HG03457 (cell line): Measurements from ENCODE around the gene PKLR.
A peak's percentile ranks its signal among the peaks of the same experiment; 100 is the strongest.
"Not testable (repeated sequence)": the region's sequence is repeated elsewhere in the genome, so short reads cannot be mapped to it uniquely, and the experiment has no call there.

Experiments used
- ATAC-seq: cut with Tn5 transposase; IDR thresholded peaks from one replicate; pipeline ENCODE4 v1.9.1; 2021; ENCODE audit warnings: moderate number of reproducible peaks; ENCODE audit not compliant: unreplicated experiment

Gene PKLR

GRCh38 chr1:155301342-155301841 lies at the start of gene PKLR:
Gene PKLR, minus strand, starts transcription at chr1:155301438. Its CDS starts 43 bp downstream, at chr1:155301395.
- no peak for ATAC-seq

GRCh38 chr1:155342842-155343241 lies 41.6 kb upstream of the PKLR start:
- ATAC-seq, result no peak

GRCh38 chr1:155339515-155340097 lies 38.4 kb upstream of the PKLR start:
- ATAC-seq, result no peak

- ATAC-seq, result no peak
Observed at GRCh38 chr1:155334962-155335361, 33.7 kb upstream of the PKLR start.

- ATAC-seq, result no peak
Observed at GRCh38 chr1:155329980-155330598, 28.9 kb upstream of the PKLR start.

- ATAC-seq, result not testable (repeated sequence)
Observed at GRCh38 chr1:155328856-155329255, 27.6 kb upstream of the PKLR start.

- ATAC-seq, result no peak
Observed at GRCh38 chr1:155327981-155328380, 26.7 kb upstream of the PKLR start.

GRCh38 chr1:155326631-155327037 lies 25.4 kb upstream of the PKLR start:
- no peak for ATAC-seq

- no peak for ATAC-seq
Observed at GRCh38 chr1:155326020-155326526, 24.8 kb upstream of the PKLR start.

- ATAC-seq, result no peak
Observed at GRCh38 chr1:155325603-155325893, 24.3 kb upstream of the PKLR start.

- ATAC-seq, result no peak
Observed at GRCh38 chr1:155324717-155325602, 23.7 kb upstream of the PKLR start.

- peak; percentile 37 for ATAC-seq
Observed at GRCh38 chr1:155324037-155324716, 22.9 kb upstream of the PKLR start.

GRCh38 chr1:155323729-155324036 lies 22.4 kb upstream of the PKLR start:
- peak; percentile 16 for ATAC-seq

- peak; percentile 32 for ATAC-seq
Observed at GRCh38 chr1:155322953-155323728, 21.9 kb upstream of the PKLR start.

GRCh38 chr1:155322571-155322952 lies 21.3 kb upstream of the PKLR start:
- ATAC-seq, result no peak

- no peak for ATAC-seq
Observed at GRCh38 chr1:155321639-155322503, 20.6 kb upstream of the PKLR start.

- ATAC-seq, result no peak
Observed at GRCh38 chr1:155320661-155321617, 19.7 kb upstream of the PKLR start, which contains the start of gene RUSC1. Gene RUSC1, plus strand, starts transcription at chr1:155320894. Its CDS starts 880 bp downstream, at chr1:155321774.

GRCh38 chr1:155320252-155320651 lies 19.0 kb upstream of the PKLR start:
- ATAC-seq, result no peak
